K562 (cell line): Measurements from ENCODE around the gene TMEM181. TPM values are rescaled to one million over a fixed set of nuclear protein-coding genes. Genes with fewer than 3 reads are reported as not detected.

Experiments
- BMI1 ChIP-seq: fragments of 150-350 bp; IDR thresholded peaks from 2 replicates; pipeline ENCODE4 v1.6.1; 2014; ENCODE audit warnings: low read length
- CTBP1 ChIP-seq: fragments of 450-650 bp; IDR thresholded peaks from 2 replicates; pipeline ENCODE4 v1.6.1; 2016; ENCODE audit warnings: borderline replicate concordance
- HNRNPLL ChIP-seq: fragments of 200-400 bp; formaldehyde crosslinking; IDR thresholded peaks from 2 replicates; pipeline ENCODE4 v1.6.1; 2017; ENCODE audit warnings: low read length, low read depth, mild to moderate bottlenecking; ENCODE audit not compliant: poor library complexity, severe bottlenecking
- L3MBTL2 ChIP-seq: fragments of 450-650 bp; IDR thresholded peaks from 2 replicates; pipeline ENCODE4 v1.6.1; 2016; ENCODE audit warnings: mild to moderate bottlenecking, moderate library complexity
- MAX ChIP-seq: sonication (generic); formaldehyde crosslinking; IDR thresholded peaks from 2 replicates; pipeline ENCODE4 v1.9.0; 2022; ENCODE audit warnings: mild to moderate bottlenecking, missing genetic modification reagents
- REST ChIP-seq, 2 experiments: fragments of 450-650 bp; formaldehyde crosslinking in 1 of 2; IDR thresholded peaks; 2 replicates each; pipeline versions ENCODE4 v1.4.0 to v1.6.1; 2014 to 2020; ENCODE audit warnings: mild to moderate bottlenecking in 2 of 2, borderline replicate concordance in 1 of 2, low read depth in 1 of 2
- RNF219 ChIP-seq: fragments of 250-450 bp; sonication (Bioruptor Pico); IDR thresholded peaks from 2 replicates; pipeline ENCODE4 v1.5.0; 2022; ENCODE audit warnings: mild to moderate bottlenecking
- SRF ChIP-seq, 2 experiments: fragments of 250-450, 450-650 bp in 1 of 2; sonication (Bioruptor Pico) in 1 of 2; sonication (generic) in 1 of 2; formaldehyde crosslinking; IDR thresholded peaks; 2 replicates each; pipeline versions ENCODE4 v1.5.0 to v1.5.1; 2020 to 2022; ENCODE audit warnings: mild to moderate bottlenecking in 1 of 2, missing genetic modification reagents in 1 of 2
- THRAP3 ChIP-seq: fragments of 450-650 bp; IDR thresholded peaks from 2 replicates; pipeline ENCODE4 v1.6.1; 2016; ENCODE audit warnings: mild to moderate bottlenecking, inconsistent platforms, borderline replicate concordance
- YY1 ChIP-seq, 3 experiments: IDR thresholded peaks; 2 replicates each; pipeline ENCODE4 v1.6.1; 2011; ENCODE audit warnings: low read length in 2 of 3, mild to moderate bottlenecking in 2 of 3, moderate library complexity in 2 of 3, borderline replicate concordance in 1 of 3, control low read depth in 1 of 3, low read depth in 1 of 3; ENCODE audit not compliant: insufficient read depth in 3 of 3, insufficient replicate concordance in 2 of 3, control insufficient read depth in 1 of 3, insufficient read length in 1 of 3; ENCODE audit errors: extremely low read depth in 1 of 3
- ZNF445 ChIP-seq: fragments of 250-450 bp; sonication (Bioruptor Pico); IDR thresholded peaks from 2 replicates; pipeline ENCODE4 v1.4.0; 2020; ENCODE audit warnings: low read depth, mild to moderate bottlenecking, moderate library complexity
- ZNF740 ChIP-seq, 3 experiments: fragments of 200-800 bp in 1 of 3; sonication (Bioruptor generic) in 1 of 3; sonication (generic) in 1 of 3; formaldehyde crosslinking in 1 of 3; IDR thresholded peaks; 2 replicates each; pipeline versions ENCODE4 v1.6.1 to v1.8.0; 2016 to 2022; ENCODE audit warnings: mild to moderate bottlenecking in 2 of 3, missing compliant biosample characterization in 2 of 3, missing genetic modification characterization in 2 of 3, missing genetic modification reagents in 1 of 3
- polyA plus RNA-seq, 8 experiments: library from polyadenylated mRNA; depleted of rRNA in 4 of 8; stranded (reverse) in 5 of 8; unstranded in 3 of 8; fragments of >200 nt; fragmentation: Nextera tagmentation in 2 of 8; fragmentation: Illumina TruSeq in 1 of 8; extraction: Ambion mirVana in 2 of 8; extraction: Trizol in 1 of 8; gene quantifications; 2 replicates each; pipeline versions ENCODE4 v1.2.1 to v1.2.3, GENCODE V29; 2011 to 2014; ENCODE audit warnings: inconsistent platforms in 1 of 8, missing spikeins in 1 of 8
- total RNA-seq, 7 experiments: library from RNA; depleted of rRNA in 6 of 7; stranded (reverse); fragments of >200 nt in 6 of 7; fragmentation: Illumina TruSeq in 2 of 7; extraction: Trizol in 2 of 7; gene quantifications; 2 replicates each; pipeline versions ENCODE4 v1.2.1 to v1.2.3, GENCODE V29; 2011 to 2021; ENCODE audit warnings: low replicate concordance in 1 of 7

Gene TMEM181
- total and polyA plus RNA-seq, 9 of the 15 experiments (the other 6 are each of a cell fraction or from before 2014, with no cell fraction given), result 5.6 to 27.2 (median 19.9) TPM

- TF ChIP-seq REST (IDR thresholded peaks at IDR 0.05; ENCODE audit: borderline replicate concordance) (peak; percentile 33; the same call in 1 of the 2 replicates), REST (CRISPR knock-in tag; IDR thresholded peaks at IDR 0.05; ENCODE audit: low read depth) (no peak), RNF219 (CRISPR knock-in tag) (no peak), ZNF740 (CRISPR knock-in tag; IDR thresholded peaks at IDR 0.05) (no peak), ZNF740 (tag; IDR thresholded peaks at IDR 0.05) (no peak), ZNF445 (CRISPR knock-in tag) (no peak), HNRNPLL (no peak), THRAP3 (no peak), L3MBTL2 (peak; percentile 40; the same call in 1 of the 2 replicates), YY1 (IDR thresholded peaks at IDR 0.05; ENCODE audit: borderline replicate concordance in 1 of 3, control insufficient read depth in 1 of 3, extremely low read depth in 1 of 3, insufficient read depth in 3 of 3, insufficient read length in 1 of 3, insufficient replicate concordance in 2 of 3, low read depth in 1 of 3, low read length in 2 of 3) (no peak), BMI1 (no peak), SRF (CRISPR knock-in tag; IDR thresholded peaks at IDR 0.05) (0 out of 4 replicates have a peak, but pooled peaks of 1 of the 2 experiments have one; percentile 17), MAX (CRISPR knock-in tag) (peak; percentile 42), CTBP1 (peak; percentile 99)
Measured at GRCh38 chr6:158631678-158632537, 72.0 kb downstream of the TMEM181 start (continued).
